HG03025 (cell line): ENCODE data around the gene SSRP1.

Source experiments
- ATAC-seq: cut with Tn5 transposase; IDR thresholded peaks from one replicate; pipeline ENCODE4 v1.9.1; 2021; ENCODE audit warnings: mild to moderate bottlenecking, moderate library complexity; ENCODE audit not compliant: unreplicated experiment, low FRiP score

The SSRP1 gene

GRCh38 chr11:57359896-57360690 lies 24.4 kb upstream of the SSRP1 start:
- ATAC-seq: no peak

DNA sequence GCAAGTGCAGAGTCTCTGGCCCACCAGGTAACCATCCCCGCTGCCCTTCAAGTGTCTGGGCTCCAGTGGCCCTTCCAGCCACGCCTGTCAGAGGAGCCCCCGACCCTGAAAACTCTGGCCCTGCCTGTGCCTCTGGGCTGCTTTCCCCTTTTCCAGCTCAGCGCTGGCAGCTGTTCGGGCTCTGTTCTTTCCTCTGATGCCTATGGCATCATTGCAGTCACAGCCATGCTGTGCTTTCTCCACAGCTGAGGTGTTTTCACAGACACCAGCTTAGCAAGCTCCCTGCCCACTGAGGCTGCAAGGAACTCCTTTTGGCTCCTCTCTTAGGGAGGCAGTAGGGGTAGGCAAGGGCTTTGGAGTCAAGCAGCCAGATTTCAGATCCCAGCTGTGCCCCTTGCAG lies 23.7 kb upstream of the SSRP1 start:
- ATAC-seq: no peak

DNA sequence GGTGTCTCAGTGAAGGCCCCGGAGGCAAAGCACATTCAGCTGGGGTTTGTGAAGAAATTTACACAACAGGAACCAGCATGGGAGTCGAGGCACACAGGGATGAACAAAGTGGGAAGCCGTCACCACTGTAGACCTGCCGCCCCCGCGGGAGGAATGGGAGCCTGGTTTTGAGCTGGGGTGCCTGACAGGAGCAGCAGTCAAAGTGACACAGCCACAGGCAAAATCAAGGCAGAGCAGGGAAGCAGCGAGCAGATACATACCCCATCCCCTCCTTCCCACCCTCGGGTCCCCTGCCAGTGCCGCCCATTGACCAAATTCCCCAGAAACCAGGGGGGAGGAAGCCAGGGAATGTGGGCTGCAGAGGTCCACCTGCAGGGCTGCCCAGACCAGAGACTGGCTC lies 23.3 kb upstream of the SSRP1 start:
- no peak for ATAC-seq

DNA sequence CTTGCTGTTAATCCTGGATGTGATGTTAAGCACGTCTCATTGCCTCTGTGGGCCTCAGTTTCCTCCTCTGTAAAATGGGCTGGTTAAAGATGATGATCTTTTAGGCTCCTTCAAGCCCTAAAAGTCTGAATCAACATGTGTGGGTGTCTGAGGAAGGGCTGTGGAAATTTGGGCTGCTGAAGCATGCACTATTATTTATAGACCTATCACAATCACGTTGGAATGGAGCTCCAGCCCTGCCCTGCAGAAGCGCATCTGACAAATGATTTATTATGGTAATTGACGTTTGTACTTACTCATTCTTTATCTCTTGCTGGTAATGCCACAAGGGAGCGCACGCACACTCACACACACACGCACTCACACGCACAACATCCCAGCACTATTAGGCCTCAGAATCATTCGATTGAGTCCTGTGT lies 22.9 kb upstream of the SSRP1 start:
- ATAC-seq: no peak

DNA sequence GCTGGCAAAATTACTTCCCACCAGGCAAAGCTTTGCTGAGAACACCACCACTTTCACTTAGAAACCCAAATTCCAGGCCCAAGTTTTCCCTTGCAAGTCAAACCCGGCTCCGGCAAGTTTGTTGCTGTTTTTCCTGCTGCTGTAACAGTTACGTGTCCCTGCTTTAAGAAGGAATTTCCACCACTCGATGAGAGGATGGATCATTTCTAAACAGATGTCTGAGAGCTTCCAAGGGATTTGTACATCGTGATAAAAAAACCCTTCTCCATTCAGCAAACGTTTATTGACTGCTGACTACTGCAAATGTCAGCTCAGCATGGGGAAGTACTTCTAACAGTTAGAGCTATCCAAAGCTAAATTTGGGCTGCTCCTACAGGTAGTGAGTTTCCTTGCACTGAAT lies 22.2 kb upstream of the SSRP1 start:
- no peak for ATAC-seq

DNA sequence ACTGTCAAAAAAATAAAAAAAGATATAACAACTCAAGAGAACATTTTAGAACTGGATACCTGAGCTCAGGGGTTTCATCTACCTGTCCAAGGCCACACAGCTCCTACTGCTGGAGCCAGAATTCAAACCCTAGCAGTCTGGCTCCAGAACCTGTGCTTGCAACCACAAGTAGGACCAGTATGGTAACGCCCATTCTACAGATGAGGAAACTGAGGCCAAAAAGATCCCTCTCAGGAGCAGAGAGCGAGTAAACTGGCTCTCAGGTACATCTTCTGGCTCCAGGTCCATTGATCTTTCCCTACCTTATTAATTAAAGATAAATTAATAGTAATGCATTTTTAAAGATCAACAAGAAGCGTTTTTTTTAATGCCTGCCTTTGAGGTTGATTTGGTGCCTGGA lies 21.6 kb upstream of the SSRP1 start:
- ATAC-seq: no peak

DNA sequence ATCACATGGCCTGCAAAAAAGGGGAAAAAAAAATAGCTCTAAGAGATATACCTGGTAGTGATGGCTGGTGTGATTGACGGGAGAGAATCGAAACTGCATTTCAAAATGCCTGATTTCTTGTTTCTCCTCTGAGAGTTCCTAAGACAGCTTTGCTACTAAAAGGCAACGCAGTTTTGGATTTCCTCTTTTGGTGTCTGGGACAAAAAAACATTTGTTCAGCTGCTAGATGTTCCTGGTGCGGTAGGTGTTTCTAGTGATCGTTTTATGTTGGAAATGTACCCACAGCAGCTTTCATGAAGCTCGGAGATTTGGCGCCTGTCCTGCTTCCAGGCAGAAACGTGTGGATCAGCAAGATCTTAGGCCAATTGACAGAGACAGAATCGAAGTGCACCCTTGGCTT lies 20.6 kb upstream of the SSRP1 start:
- no peak for ATAC-seq

DNA sequence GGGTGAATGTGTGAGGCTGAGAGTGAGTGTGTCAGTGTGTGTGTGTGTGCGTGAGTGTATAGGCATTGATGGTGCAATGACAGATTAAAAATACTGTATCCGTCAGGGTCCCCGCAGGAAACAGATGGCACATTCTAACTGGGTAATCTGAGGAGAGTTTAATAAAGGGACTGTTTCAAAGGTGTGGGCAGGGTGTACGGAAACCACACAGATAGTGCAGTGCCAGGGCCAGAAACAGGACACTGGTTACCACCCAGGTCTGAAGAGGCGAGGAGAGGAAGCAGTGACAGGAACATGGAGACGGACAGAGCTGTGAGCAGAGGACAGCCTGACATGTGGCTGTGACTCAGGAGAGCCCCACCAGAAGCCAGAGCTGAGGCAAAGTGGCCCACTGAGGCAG lies 19.0 kb upstream of the SSRP1 start:
- no peak for ATAC-seq

- ATAC-seq: no peak
Observed at GRCh38 chr11:57353852-57354251, 18.2 kb upstream of the SSRP1 start.

- ATAC-seq: no peak
Observed at GRCh38 chr11:57353446-57353845, 17.8 kb upstream of the SSRP1 start.

GRCh38 chr11:57353036-57353435 lies 17.3 kb upstream of the SSRP1 start:
- no peak for ATAC-seq

GRCh38 chr11:57349491-57350274 lies 14.0 kb upstream of the SSRP1 start:
- ATAC-seq: no peak

GRCh38 chr11:57348636-57349313 lies 13.1 kb upstream of the SSRP1 start:
- ATAC-seq: no peak

- no peak for ATAC-seq
Observed at GRCh38 chr11:57348052-57348451, 12.4 kb upstream of the SSRP1 start.

DNA sequence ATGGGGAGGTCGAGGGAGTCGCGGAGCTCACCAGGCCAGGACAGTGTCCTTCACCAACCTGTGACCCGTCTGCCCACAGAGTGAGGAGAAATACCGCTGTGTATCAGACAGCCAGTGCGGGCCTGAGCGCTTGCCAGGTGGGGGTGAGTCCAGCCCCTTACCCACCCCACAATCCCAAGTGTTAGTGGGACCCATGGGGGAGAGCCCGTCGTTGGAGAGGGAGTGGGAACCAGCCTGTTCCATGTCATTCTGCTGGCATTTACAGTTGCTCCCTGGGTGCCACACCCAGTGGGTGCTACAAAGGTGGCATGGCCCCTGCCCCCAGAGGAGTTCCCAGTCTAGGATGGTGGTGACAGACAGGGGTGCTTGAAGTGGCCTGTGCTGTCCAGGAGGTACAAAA lies 11.6 kb upstream of the SSRP1 start:
- no peak for ATAC-seq

DNA sequence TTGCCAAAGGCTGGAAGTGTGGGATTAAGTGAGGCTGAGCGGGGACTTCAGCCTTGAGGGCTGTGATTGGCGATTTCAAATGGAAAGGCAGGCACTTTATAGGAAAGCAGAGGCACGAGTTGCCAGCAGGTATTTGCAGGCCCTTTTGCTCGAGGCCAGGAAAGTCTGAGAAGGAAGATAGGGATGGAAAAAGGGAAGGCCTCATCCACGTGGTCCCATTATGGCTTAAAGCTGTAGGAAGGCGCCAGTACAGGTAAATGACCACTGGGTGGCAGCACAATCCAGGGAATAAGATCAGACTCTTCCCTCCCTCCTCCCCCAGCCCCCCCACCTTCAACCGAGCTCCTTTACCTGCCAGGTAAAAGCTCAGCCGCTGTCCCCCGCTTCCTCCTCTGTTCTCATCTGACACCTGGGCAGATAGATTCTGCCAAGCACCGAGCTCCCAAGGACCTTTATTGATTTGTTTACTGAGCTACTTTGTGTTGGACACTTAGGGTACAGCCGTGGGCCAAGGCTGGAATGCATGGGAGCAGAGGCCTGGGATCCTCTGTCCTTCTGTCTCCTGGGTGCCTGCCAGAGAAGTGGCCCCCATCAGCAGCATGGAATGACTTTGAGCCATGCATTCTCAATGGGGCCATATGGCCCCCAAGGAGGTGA lies 10.0 kb upstream of the SSRP1 start:
- ATAC-seq: peak; percentile 74

- no peak for ATAC-seq
Observed at GRCh38 chr11:57344826-57345225, 9.1 kb upstream of the SSRP1 start.

DNA sequence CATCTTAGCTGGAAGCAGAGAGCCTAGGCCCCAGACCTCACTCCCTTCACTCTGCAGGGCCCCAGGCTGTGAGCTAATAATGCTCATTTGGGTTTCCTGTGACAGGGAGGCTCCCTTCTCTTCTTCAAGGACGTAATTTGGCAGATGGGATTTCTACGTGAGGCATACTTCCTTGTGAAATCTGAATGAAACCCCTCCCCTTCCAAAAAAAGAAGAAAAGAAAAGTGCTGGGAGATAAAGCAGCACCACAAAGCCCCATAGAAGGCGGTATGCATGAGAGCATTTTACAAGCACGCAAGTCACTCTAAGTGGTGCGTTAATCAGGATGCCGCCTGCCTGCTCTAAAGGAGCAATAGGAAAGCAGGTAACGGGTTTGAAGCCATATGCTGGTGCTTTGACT lies 8.1 kb upstream of the SSRP1 start:
- no peak for ATAC-seq

GRCh38 chr11:57342702-57343101 lies 7.0 kb upstream of the SSRP1 start:
- no peak for ATAC-seq

DNA sequence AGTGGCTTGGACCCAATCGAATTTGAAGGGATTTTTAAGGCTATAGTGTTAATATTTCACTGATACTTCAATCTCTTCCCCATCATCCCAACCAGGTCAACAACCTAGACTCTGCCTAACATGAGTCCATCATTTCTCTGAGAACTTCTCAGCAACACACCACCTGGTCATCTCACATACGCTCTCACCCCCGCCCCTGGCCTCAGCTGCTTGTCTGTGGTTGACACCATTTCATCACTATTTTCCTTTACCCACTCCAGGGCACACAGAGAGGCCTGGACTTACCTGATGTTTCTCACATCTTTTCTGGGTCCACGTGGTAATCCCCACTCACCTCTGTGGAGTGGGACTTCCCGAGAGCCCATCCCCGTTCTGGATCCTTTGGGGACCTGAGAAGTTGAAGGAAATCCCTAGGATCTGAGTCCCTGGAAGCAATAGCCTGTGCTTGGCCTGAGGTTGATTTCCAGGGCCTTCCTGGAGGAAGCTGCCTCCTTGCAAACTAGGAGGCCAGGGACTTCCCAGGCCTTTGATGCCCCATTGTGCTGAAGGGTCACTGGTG lies 5.6 kb upstream of the SSRP1 start:
- ATAC-seq: no peak
